Measurements from ENCODE around the gene NFIX.

- no peak for TF ChIP-seq CTCF (conservative IDR thresholded peaks at IDR 0.05; ENCODE audit: low read depth, low read length)
- TF ChIP-seq EZH2 (IDR thresholded peaks at IDR 0.05; ENCODE audit: borderline replicate concordance, low read depth, low read length, poor library complexity, severe bottlenecking): no peak
Observed at GRCh38 chr19:12982648-12983047, 12.6 kb upstream of the NFIX start.

Data from A673 (cell line).